Astrocyte of the cerebellum (primary cell): ENCODE measurements around the gene METTL26.

Experiments
- DNase-seq: peaks from one replicate; pipeline ENCODE4 v3.0.0-alpha.2; 2011; ENCODE audit warnings: low read depth
- H3K4me3 ChIP-seq: 2 replicates; pipeline ENCODE4 v1.5.1; 2011; ENCODE audit warnings: mild to moderate bottlenecking, low read depth, low read length, moderate library complexity
- in situ Hi-C: cut with HindIII; loops from 2 replicates; pipeline ENCODE4 v1.10.0; 2017; ENCODE audit warnings: low sequenced_read_pairs
- TF ChIP-seq, protein P1 (sequence below): IDR thresholded peaks from 2 replicates; pipeline ENCODE4 v1.5.1; 2012; ENCODE audit warnings: low read length, low read depth, moderate library complexity, mild to moderate bottlenecking; ENCODE audit errors: missing control alignments

METTL26 gene

DNA sequence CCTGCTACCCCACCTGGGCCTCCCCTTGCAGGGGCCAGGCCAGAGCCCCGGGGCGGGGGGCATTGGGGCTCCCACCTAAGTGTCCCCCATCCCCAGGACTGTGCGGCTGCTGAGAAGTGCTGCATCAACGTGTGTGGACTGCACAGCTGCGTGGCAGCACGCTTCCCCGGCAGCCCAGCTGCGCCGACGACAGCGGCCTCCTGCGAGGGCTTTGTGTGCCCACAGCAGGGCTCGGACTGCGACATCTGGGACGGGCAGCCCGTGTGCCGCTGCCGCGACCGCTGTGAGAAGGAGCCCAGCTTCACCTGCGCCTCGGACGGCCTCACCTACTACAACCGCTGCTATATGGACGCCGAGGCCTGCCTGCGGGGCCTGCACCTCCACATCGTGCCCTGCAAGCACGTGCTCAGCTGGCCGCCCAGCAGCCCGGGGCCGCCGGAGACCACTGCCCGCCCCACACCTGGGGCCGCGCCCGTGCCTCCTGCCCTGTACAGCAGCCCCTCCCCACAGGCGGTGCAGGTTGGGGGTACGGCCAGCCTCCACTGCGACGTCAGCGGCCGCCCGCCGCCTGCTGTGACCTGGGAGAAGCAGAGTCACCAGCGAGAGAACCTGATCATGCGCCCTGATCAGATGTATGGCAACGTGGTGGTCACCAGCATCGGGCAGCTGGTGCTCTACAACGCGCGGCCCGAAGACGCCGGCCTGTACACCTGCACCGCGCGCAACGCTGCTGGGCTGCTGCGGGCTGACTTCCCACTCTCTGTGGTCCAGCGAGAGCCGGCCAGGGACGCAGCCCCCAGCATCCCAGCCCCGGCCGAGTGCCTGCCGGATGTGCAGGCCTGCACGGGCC is 3.4 kb downstream of the METTL26 start:
- H3K4me3 ChIP-seq = no peak overlapping the region
- DNase-seq = no peak
- in situ Hi-C loops = no loop called here
- TF ChIP-seq, protein P1, sequence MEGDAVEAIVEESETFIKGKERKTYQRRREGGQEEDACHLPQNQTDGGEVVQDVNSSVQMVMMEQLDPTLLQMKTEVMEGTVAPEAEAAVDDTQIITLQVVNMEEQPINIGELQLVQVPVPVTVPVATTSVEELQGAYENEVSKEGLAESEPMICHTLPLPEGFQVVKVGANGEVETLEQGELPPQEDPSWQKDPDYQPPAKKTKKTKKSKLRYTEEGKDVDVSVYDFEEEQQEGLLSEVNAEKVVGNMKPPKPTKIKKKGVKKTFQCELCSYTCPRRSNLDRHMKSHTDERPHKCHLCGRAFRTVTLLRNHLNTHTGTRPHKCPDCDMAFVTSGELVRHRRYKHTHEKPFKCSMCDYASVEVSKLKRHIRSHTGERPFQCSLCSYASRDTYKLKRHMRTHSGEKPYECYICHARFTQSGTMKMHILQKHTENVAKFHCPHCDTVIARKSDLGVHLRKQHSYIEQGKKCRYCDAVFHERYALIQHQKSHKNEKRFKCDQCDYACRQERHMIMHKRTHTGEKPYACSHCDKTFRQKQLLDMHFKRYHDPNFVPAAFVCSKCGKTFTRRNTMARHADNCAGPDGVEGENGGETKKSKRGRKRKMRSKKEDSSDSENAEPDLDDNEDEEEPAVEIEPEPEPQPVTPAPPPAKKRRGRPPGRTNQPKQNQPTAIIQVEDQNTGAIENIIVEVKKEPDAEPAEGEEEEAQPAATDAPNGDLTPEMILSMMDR = no peak

DNA sequence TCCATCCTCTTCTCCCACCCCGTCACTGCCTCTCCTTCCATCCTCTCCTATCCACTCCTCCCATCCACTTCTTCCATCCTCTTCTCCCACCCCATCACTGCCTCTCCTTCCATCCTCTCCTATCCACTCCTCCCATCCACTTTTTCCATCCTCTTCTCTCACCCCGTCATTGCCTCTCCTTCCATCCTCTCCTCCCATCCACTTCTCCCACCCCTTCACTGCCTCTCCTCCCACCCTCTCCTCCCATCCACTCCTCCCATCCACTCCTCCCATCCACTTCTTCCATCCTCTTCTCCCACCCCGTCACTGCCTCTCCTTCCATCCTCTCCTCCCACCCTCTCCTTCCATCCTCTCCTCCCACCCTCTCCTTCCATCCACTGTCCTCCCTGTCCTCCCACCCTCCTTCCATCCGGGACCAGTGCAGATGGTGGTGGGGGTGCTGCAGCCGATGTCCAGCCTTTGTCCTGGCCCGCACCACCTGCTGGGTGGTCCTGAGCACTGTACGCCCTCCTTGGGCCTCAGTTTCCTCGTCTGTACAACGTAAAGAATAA is 4.2 kb downstream of the METTL26 start:
- H3K4me3 ChIP-seq = no peak overlapping the region
- in situ Hi-C loops = no loop called here
- TF ChIP-seq, protein P1 = no peak
- no peak for DNase-seq

DNA sequence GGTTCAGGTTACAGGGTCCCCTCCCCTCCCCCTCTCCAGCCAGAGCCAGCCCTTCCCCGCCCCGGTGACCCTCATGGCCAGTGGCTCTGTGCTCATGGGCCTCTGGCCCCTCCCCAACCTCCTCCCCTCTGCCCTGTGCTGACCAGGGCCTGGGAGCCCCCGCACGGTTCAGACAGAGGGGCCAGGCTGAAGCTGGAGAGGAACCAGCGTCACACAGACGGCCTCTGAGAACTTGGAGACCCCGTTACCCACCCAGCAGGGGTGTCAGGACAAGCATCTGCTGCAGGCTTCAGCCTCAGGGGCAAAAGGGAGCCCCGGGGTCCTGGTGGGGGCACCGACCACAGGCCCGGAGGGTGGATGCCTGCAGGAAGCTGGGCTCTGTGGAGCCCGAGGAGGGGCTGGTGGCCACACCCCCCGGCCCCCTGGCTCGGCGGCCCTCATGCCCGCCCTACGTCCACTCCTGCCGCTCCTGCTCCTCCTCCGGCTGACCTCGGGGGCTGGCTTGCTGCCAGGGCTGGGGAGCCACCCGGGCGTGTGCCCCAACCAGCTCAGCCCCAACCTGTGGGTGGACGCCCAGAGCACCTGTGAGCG is 5.2 kb downstream of the METTL26 start, which contains the start of gene WFIKKN1:
Gene WFIKKN1, plus strand, starts transcription at position 171 of the 591 bp plus-strand sequence. Its CDS starts 269 bp downstream, at position 440.
- DNase-seq = no peak
- TF ChIP-seq, protein P1 = no peak
- in situ Hi-C loops = no loop called here
- no peak within 1 kb of the TSS for H3K4me3 ChIP-seq

DNA sequence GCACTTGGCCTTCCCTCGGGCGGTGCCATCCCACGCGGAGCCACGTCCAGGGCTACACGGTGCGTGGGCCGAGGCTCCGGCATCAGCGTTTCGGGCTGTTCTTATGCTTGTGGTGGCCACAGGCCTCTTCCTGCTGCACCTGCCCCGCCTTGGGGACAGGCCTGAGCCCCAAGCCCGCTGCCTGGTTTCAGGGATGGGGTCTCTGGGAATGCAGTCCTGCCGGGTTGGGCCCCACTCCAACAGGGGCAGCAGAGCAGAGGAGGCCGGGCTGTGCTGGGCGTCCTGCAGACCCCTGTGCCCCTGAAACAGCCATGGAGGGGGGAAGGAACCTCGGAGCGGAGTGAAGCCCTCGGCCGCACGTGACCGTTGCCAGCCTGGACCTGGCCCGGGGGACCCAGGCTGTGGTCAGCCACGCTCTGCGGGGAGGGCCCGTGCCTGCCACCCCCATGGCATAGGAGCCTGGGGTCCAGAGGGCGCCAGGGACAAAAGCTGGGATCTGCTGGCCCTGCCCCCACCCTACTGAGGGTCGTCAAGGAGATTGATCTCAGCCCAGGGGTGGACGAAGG is 5.8 kb downstream of the METTL26 start:
- no peak overlapping the region for H3K4me3 ChIP-seq
- TF ChIP-seq, protein P1 = no peak
- in situ Hi-C loops = no loop called here
- DNase-seq = no peak

DNA sequence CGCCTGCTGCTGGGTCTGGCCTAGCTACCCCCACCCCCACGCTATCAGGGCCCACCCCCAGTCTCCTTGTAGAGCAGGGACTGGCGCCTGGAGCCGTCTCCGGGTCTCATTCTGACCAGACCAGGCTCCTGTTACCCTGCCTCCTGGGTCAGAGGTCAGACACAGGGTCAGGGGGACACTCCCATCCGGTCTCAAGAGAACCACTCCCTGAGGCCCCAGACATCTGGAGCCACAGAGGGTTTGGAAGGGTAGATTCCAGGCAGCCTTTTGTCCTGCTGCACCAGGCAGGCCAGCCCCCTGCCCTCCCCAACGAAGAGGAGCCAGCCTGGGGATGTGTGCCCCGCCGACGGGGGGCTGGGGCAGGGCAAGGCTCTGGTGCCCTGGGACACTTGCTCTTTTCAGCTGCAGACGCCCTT is 6.3 kb downstream of the METTL26 start:
- no peak for DNase-seq
- in situ Hi-C loops = no loop called here
- no peak overlapping the region for H3K4me3 ChIP-seq
- TF ChIP-seq, protein P1 = no peak

DNA sequence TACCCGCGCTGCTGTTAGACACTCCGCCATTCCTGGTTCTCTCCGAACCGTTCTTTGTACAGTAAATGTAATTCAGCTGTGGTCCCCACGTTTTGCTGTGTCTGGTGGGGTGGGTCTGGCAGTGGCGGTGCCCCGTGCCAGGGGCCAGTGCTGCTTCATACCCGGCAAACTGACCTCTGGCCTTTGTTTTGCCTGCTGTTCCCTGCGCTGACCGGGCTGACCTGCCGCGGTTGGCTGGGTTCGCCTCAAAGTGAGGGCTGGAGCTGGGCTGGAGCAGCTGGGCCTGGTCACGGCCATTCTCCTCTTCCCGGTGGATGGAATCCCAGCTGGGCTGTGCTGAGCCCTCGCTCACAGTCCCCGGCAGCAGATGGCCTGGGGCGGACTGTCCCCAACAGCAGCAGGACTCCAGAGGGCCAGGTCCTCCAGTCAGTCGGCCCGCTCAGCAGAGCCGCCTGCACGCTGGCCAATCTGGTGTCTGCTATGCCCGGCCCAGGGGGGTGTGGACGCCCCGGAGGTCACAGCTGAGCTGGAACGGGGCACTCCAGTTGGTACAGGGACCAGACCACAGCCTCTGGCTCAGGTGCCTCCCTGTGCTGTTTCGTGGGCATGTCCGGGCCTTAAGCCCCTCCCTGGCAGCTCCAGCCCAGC is 6.8 kb downstream of the METTL26 start:
- in situ Hi-C loops = no loop called here
- TF ChIP-seq, protein P1 = no peak
- no peak for DNase-seq
- no peak overlapping the region for H3K4me3 ChIP-seq
